Superior temporal gyrus (tissue), 1 donor: ENCODE measurements around the gene SLC25A30.
A peak's percentile ranks its signal among the peaks of the same experiment; 100 is the strongest.

ENCODE experiments used
- DNase-seq: peaks from one replicate; pipeline ENCODE4 v3.0.0-alpha.2; 2016; ENCODE audit errors: extremely low spot score

The SLC25A30 gene

GRCh38 chr13:45417790-45418534 is at the start of gene SLC25A30:
Gene SLC25A30, minus strand, starts transcription at chr13:45418373. Its CDS starts 6,948 bp downstream, at chr13:45411425.
- peak; percentile 67 for DNase-seq

- no peak for DNase-seq
Measured at GRCh38 chr13:45466359-45466758, 48.2 kb upstream of the SLC25A30 start.

GRCh38 chr13:45464687-45465453 is 46.7 kb upstream of the SLC25A30 start, which contains the start of gene COG3:
Gene COG3, plus strand, starts transcription at chr13:45464939. Its CDS starts 98 bp downstream, at chr13:45465037.
- DNase-seq = peak; percentile 99

- no peak for DNase-seq
Measured at GRCh38 chr13:45464141-45464686, 46.0 kb upstream of the SLC25A30 start.

- no peak for DNase-seq
Measured at GRCh38 chr13:45456196-45456972, 38.2 kb upstream of the SLC25A30 start.

GRCh38 chr13:45454204-45454603 is 36.0 kb upstream of the SLC25A30 start:
- no peak for DNase-seq

GRCh38 chr13:45451282-45451681 is 33.1 kb upstream of the SLC25A30 start:
- DNase-seq = no peak

- DNase-seq = no peak
Measured at GRCh38 chr13:45448965-45449559, 30.9 kb upstream of the SLC25A30 start.

GRCh38 chr13:45447050-45447661 is 29.0 kb upstream of the SLC25A30 start:
- no peak for DNase-seq

GRCh38 chr13:45446181-45446580 is 28.0 kb upstream of the SLC25A30 start:
- no peak for DNase-seq

GRCh38 chr13:45445053-45445452 is 26.9 kb upstream of the SLC25A30 start:
- DNase-seq = no peak

GRCh38 chr13:45441633-45442032 is 23.5 kb upstream of the SLC25A30 start:
- DNase-seq = peak; percentile 11

GRCh38 chr13:45439781-45440462 is 21.7 kb upstream of the SLC25A30 start:
- no peak for DNase-seq

- no peak for DNase-seq
Measured at GRCh38 chr13:45439008-45439407, 20.8 kb upstream of the SLC25A30 start.

- DNase-seq = no peak
Measured at GRCh38 chr13:45437947-45438346, 19.8 kb upstream of the SLC25A30 start.

- no peak for DNase-seq
Measured at GRCh38 chr13:45436953-45437352, 18.8 kb upstream of the SLC25A30 start.

- DNase-seq = no peak
Measured at GRCh38 chr13:45436332-45436731, 18.2 kb upstream of the SLC25A30 start.

- no peak for DNase-seq
Measured at GRCh38 chr13:45434556-45435371, 16.6 kb upstream of the SLC25A30 start.

- DNase-seq = no peak
Measured at GRCh38 chr13:45433381-45433790, 15.2 kb upstream of the SLC25A30 start.
